GM12892 (cell line): Measurements from ENCODE around the gene COMP.

ENCODE experiments used
- POLR2A ChIP-seq: IDR thresholded peaks from 2 replicates; pipeline ENCODE4 v1.6.1; 2011; ENCODE audit warnings: low read depth, low read length, control low read depth
- POLR2AphosphoS5 ChIP-seq: IDR thresholded peaks from 2 replicates; pipeline ENCODE4 v1.6.1; 2011; ENCODE audit warnings: low read depth, low read length, control low read depth
- TAF1 ChIP-seq: IDR thresholded peaks from 2 replicates; pipeline ENCODE4 v1.6.1; 2011; ENCODE audit warnings: low read depth, mild to moderate bottlenecking, control low read depth, low read length, borderline replicate concordance

- TF ChIP-seq POLR2A: no peak
- no peak for TF ChIP-seq TAF1
- TF ChIP-seq POLR2AphosphoS5: no peak
These were observed 13.5 kb upstream of the COMP start for GRCh38 chr19:18804643-18805042.
